NCI-H774 (cell line): ENCODE data around the gene CPSF4.

Experiments
- DNase-seq: peaks from one replicate; lab custom pipeline; 2025; lab: John Stamatoyannopoulos, UW

Gene CPSF4

GRCh38 chr7:99438573-99439480 lies at the start of gene CPSF4, which contains the start of gene PTCD1:
TSS of gene CPSF4 (plus strand) at chr7:99438943. CDS start at chr7:99439083, 140 bp downstream.
TSS of gene PTCD1 (minus strand) at chr7:99438798. CDS start at chr7:99435242, 3,556 bp downstream.
- DNase-seq: peak; percentile 89

- no peak for DNase-seq
Observed at GRCh38 chr7:99389772-99390171, 49.0 kb upstream of the CPSF4 start.

- no peak for DNase-seq
Observed at GRCh38 chr7:99390941-99391602, 47.7 kb upstream of the CPSF4 start.

GRCh38 chr7:99392046-99392445 lies 46.7 kb upstream of the CPSF4 start:
- DNase-seq: no peak

- no peak for DNase-seq
Observed at GRCh38 chr7:99392659-99393354, 45.9 kb upstream of the CPSF4 start.

GRCh38 chr7:99393355-99394187 lies 45.2 kb upstream of the CPSF4 start:
- DNase-seq: no peak

- DNase-seq: no peak
Observed at GRCh38 chr7:99394188-99394502, 44.6 kb upstream of the CPSF4 start.

- no peak for DNase-seq
Observed at GRCh38 chr7:99395616-99396327, 43.0 kb upstream of the CPSF4 start.

- DNase-seq: no peak
Observed at GRCh38 chr7:99396418-99397296, 42.1 kb upstream of the CPSF4 start.

GRCh38 chr7:99397297-99397983 lies 41.3 kb upstream of the CPSF4 start:
- no peak for DNase-seq

- no peak for DNase-seq
Observed at GRCh38 chr7:99398891-99399445, 39.8 kb upstream of the CPSF4 start.

- no peak for DNase-seq
Observed at GRCh38 chr7:99399597-99399996, 39.1 kb upstream of the CPSF4 start.

GRCh38 chr7:99402854-99403253 lies 35.9 kb upstream of the CPSF4 start:
- no peak for DNase-seq

- DNase-seq: no peak
Observed at GRCh38 chr7:99403764-99404163, 35.0 kb upstream of the CPSF4 start.

GRCh38 chr7:99404235-99404976 lies 34.3 kb upstream of the CPSF4 start:
- no peak for DNase-seq

- DNase-seq: no peak
Observed at GRCh38 chr7:99404977-99405320, 33.8 kb upstream of the CPSF4 start.

GRCh38 chr7:99406557-99406956 lies 32.2 kb upstream of the CPSF4 start:
- no peak for DNase-seq

GRCh38 chr7:99407872-99408378 lies 30.8 kb upstream of the CPSF4 start:
- DNase-seq: no peak
